Heart left ventricle (tissue), 16 donors: ENCODE measurements around the gene CEP250. TPM values are rescaled to one million over a fixed set of nuclear protein-coding genes. Genes with fewer than 3 reads are reported as not detected.

Experiments
- ATAC-seq, 4 donors: fragments of 200-7000 bp; cut with Tn5 transposase; one replicate each; pipeline ENCODE4 v1.9.1; 2020 to 2022; ENCODE audit warnings: moderate library complexity in 4 of 4, mild to moderate bottlenecking in 3 of 4, moderate number of reproducible peaks in 1 of 4
- DNase-seq, 5 donors: peaks; one replicate each; pipeline ENCODE4 v3.0.0-alpha.2; 2020
- H3K27ac ChIP-seq, 12 donors: fragments of 200-600 bp; sonication (generic) in 4 of 12; one replicate each; pipeline versions ENCODE4 v1.5.0 to v1.8.0; 2016 to 2022; ENCODE audit warnings: mild to moderate bottlenecking in 2 of 12
- H3K27me3 ChIP-seq, 9 donors: fragments of 200-600 bp; sonication (generic) in 2 of 9; one replicate each; pipeline versions ENCODE4 v1.5.1 to v1.8.0; 2016 to 2022; ENCODE audit warnings: mild to moderate bottlenecking in 3 of 9
- H3K36me3 ChIP-seq, 9 donors: fragments of 200-600 bp; sonication (generic) in 2 of 9; one replicate each; pipeline versions ENCODE4 v1.5.0 to v1.8.0; 2018 to 2022; ENCODE audit warnings: mild to moderate bottlenecking in 2 of 9
- H3K4me1 ChIP-seq, 12 donors: fragments of 200-600 bp; sonication (generic) in 4 of 12; one replicate each; pipeline versions ENCODE4 v1.5.0 to v1.8.0; 2016 to 2022; ENCODE audit warnings: mild to moderate bottlenecking in 3 of 12
- H3K4me3 ChIP-seq, 12 donors: fragments of 200-600 bp; sonication (generic) in 4 of 12; one replicate each; pipeline versions ENCODE4 v1.5.0 to v1.8.0; 2017 to 2022; ENCODE audit warnings: mild to moderate bottlenecking in 9 of 12, moderate library complexity in 4 of 12
- H3K9me3 ChIP-seq, 12 donors: fragments of 200-600 bp; sonication (generic) in 4 of 12; one replicate each; pipeline versions ENCODE4 v1.5.0 to v1.8.0; 2016 to 2022; ENCODE audit warnings: mild to moderate bottlenecking in 1 of 12
- CTCF ChIP-seq, 12 donors: fragments of 200-600 bp; sonication (generic) in 4 of 12; IDR thresholded peaks; one replicate each; pipeline versions ENCODE4 v1.5.0 to v1.8.0; 2018 to 2022; ENCODE audit warnings: antibody characterized with exemption in 12 of 12, mild to moderate bottlenecking in 5 of 12
- POLR2A ChIP-seq, 2 donors: fragments of 450-650 bp; IDR thresholded peaks; one replicate each; pipeline ENCODE4 v1.6.1; 2017; ENCODE audit warnings: antibody characterized with exemption in 2 of 2, mild to moderate bottlenecking in 2 of 2, moderate library complexity in 2 of 2
- WGBS, 4 donors: extraction: QIAGEN DNeasy Blood & Tissue Kit in 2 of 4; methylation state at CpG; one replicate each; pipeline versions ENCODE4 v1.1.5 to v1.1.7; 2013 to 2018; 5-methylcytosine and 5-hydroxymethylcytosine counted together
- intact Hi-C, 10 donors: fragments of 100-400 bp; cut with DNase I; formaldehyde crosslinking; loops; one replicate each; pipeline versions ENCODE4 v1.11.1 to v1.14.2; 2022
- polyA plus RNA-seq, 2 donors: library from polyadenylated mRNA; stranded (reverse); fragments of 200-250 nt; gene quantifications; one replicate each; pipeline ENCODE4 v1.2.3, GENCODE V29; 2013
- total RNA-seq, 9 donors: library from RNA; depleted of rRNA in 2 of 9; stranded (reverse); fragments of >200 nt in 2 of 9; fragmentation: NEBNext Ultra II Directional in 3 of 9; extraction: Animal tissue kit (Norgen Biotek cat#: 25700) in 3 of 9; gene quantifications; one replicate each; pipeline versions ENCODE4 v1.1.0 to v1.2.4, GENCODE V29; 2016 to 2023
- donor health status: ischemic (EF 13 %, LVEDD 7.1; RV severe dilation, severe dysfunction).
- donor health status: healthy with polysubstance abuse.
- donor health status: DM: no; HTN: yes; CAD: no.
- donor health status: DM: no; HTN: no; CAD: no.
- donor health status: ischemic (EF 25% LVEDD 6.9; RV normal size, moderate dysfunction).
- donor health status: ischemic (EF 25% LVEDD 5.7; RV mildly dilated, moderate dysfunction).
- donor health status: healthy.
- donor health status: DM: yes; HTN: yes; CAD: no.
- donor health status: ischemic (EF 35%, LVEDD 5.7; RV mildly dilated, moderate dysfunction).
- donor health status: nonischemic (EF 11% LVEDD 7.7; RV severe dilation, severe dysfunction).
- donor health status: DM: yes; HTN: yes; CAD: no.
- donor health status: PGD.
- donor health status: ischemic (EF 29% LVEDD 5.4; RV normal size, mild dysfunction).
- donor health status: nonischemic (EF 23%, LVEDD 6.1; RV moderate dilation, normal function).

The CEP250 gene
- total and polyA plus RNA-seq, 11 donors = 11.4 to 21.4 (median 14.9) TPM

GRCh38 chr20:35504751-35505150, 49.4 kb downstream of the CEP250 start:
- Histone ChIP-seq H3K27ac (no peak overlapping the region), H3K4me1 (peaks cover 0 to 11% (median 0%) of the 10 kb centered on the region in 12 donors), H3K9me3 (no peaks in the 10 kb centered on the region), H3K36me3 (peaks cover 0 to 100% (median 79%) of the 10 kb centered on the region in 9 donors), H3K4me3 (no peak overlapping the region), H3K27me3 (no peaks in the 10 kb centered on the region)
- intact Hi-C loops = no loop called here
- no peak for TF ChIP-seq POLR2A (IDR thresholded peaks at IDR 0.05)
- TF ChIP-seq CTCF (IDR thresholded peaks at IDR 0.05) = no peak
- WGBS, 4 donors = 90 to 96% (median 95%) methylated on average over 4 to 5 of the region's 5 CpGs
- ATAC-seq = no peak
- peak in 1 of 5 donors; percentile 25 for DNase-seq

DNA sequence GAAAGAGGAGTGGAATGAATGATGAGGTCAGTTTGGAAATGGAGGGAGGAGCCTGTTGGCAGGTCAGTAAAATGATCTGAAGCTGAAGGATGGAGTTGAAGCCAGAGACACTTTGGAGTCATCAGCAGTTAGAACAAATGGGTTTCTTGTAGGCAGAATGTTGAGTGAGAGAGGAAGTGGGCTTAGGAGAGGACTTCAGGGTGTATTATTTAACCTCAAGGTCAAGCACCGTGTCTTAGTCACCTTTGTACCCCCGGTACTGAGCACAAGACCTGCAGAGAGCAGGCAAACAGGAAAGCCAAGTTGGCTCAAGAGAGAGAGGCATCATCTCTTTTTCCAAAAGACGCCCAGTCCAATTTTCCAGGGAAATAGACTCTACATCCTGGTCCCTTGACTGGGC, 50.8 kb downstream of the CEP250 start:
- WGBS, 4 donors = 85 to 86% (median 86%) methylated on average over 3 of the region's 3 CpGs
- Histone ChIP-seq H3K4me3 (no peak overlapping the region), H3K4me1 (peaks cover 0 to 11% (median 0%) of the 10 kb centered on the region in 12 donors), H3K9me3 (no peaks in the 10 kb centered on the region), H3K27ac (no peak overlapping the region), H3K36me3 (peaks cover 0 to 100% (median 80%) of the 10 kb centered on the region in 9 donors), H3K27me3 (no peaks in the 10 kb centered on the region)
- TF ChIP-seq POLR2A (IDR thresholded peaks at IDR 0.05) = no peak
- TF ChIP-seq CTCF (IDR thresholded peaks at IDR 0.05) = no peak
- no peak for ATAC-seq
- no peak for DNase-seq
- intact Hi-C loops = no loop called here

GRCh38 chr20:35506872-35507638, 51.7 kb downstream of the CEP250 start:
- ATAC-seq (no peak), DNase-seq (peak in 1 of 5 donors; percentile 7)
- TF ChIP-seq CTCF (IDR thresholded peaks at IDR 0.05) (no peak), POLR2A (IDR thresholded peaks at IDR 0.05) (no peak)
- H3K9me3 ChIP-seq = no peaks in the 10 kb centered on the region
- H3K4me1 ChIP-seq = peaks cover 0 to 11% (median 0%) of the 10 kb centered on the region in 12 donors
- no peaks in the 10 kb centered on the region for H3K27me3 ChIP-seq
- H3K27ac ChIP-seq = no peak overlapping the region
- 90 to 96% (median 93%) methylated on average over 6 of the region's 6 CpGs for WGBS, 4 donors
- intact Hi-C loops = no loop called here
- peaks cover 0 to 100% (median 78%) of the 10 kb centered on the region in 9 donors for H3K36me3 ChIP-seq
- H3K4me3 ChIP-seq = no peak overlapping the region

DNA sequence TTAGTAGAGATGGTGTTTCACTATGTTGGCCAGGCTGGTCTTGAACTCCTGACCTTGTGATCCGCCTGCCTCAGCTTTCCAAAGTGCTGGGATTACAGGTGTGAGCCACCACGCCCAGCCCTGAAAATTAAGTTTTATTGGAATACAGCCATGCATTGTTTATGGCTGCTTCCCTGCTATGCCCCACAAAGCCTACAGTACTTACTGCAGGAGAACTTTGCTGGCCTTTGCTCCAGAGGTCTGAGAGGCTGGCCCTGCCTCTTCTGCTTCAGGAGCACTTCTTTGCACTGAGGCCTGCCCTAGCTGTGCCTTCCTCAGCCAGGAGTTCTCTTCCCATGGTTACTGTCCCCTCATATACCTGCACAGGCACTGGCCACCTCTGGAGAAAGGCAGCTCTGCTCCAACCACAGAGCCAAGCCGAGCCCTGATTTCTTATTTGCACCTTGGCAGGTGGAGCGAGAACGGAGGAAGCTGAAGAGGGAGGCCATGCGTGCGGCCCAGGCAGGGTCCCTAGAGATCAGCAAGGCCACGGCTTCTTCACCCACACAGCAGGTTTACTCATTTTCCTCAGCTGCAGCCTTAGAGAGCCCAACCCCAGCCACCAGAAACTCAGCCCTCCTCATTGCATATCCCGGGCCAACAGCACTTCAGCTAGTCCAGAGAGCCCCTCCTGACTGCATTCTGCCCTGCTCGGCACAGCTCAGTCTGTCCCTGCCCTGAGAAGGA, 53.3 kb downstream of the CEP250 start:
- H3K4me3 ChIP-seq = no peak overlapping the region

More for the DNA sequence above, 53.3 kb downstream of the CEP250 start:
- Histone ChIP-seq H3K9me3 (no peaks in the 10 kb centered on the region), H3K27me3 (no peaks in the 10 kb centered on the region), H3K4me1 (peaks cover 0 to 7% (median 0%) of the 10 kb centered on the region in 12 donors), H3K36me3 (peaks cover 0 to 98% (median 62%) of the 10 kb centered on the region in 9 donors), H3K27ac (no peak overlapping the region)
- no peak for ATAC-seq
- DNase-seq = no peak
- intact Hi-C loops = no loop called here
- TF ChIP-seq POLR2A (IDR thresholded peaks at IDR 0.05) = no peak
- TF ChIP-seq CTCF (IDR thresholded peaks at IDR 0.05) = no peak
- 88 to 96% (median 94%) methylated on average over 9 to 10 of the region's 10 CpGs for WGBS, 4 donors
